SU-DHL-6 (cell line): Measurements from ENCODE around the gene SNED1.

ENCODE experiments used
- H2AFZ ChIP-seq: fragments of 200-600 bp; sonication (generic); 2 replicates; pipeline ENCODE4 v1.6.1; 2014; ENCODE audit warnings: low read depth, mild to moderate bottlenecking, moderate library complexity, mixed read lengths, antibody characterized with exemption, low read length; ENCODE audit not compliant: severe bottlenecking
- H3F3A ChIP-seq: fragments of 200-600 bp; shearing (Covaris generic); 2 replicates; pipeline ENCODE4 v1.6.0; 2016; ENCODE audit warnings: antibody characterized with exemption, mild to moderate bottlenecking; ENCODE audit not compliant: insufficient read depth
- H3K27ac ChIP-seq: fragments of 200-600 bp; sonication (generic); 2 replicates; pipeline ENCODE4 v1.5.1; 2016; ENCODE audit warnings: low read depth, mild to moderate bottlenecking, low read length, moderate library complexity, mixed read lengths
- H3K27me3 ChIP-seq: fragments of 200-600 bp; sonication (generic), shearing (Covaris generic); 2 replicates; pipeline ENCODE4 v1.6.0; 2014; ENCODE audit warnings: mild to moderate bottlenecking, low read length
- H3K36me3 ChIP-seq: fragments of 200-600 bp; sonication (generic); 2 replicates; pipeline ENCODE4 v1.6.1; 2014; ENCODE audit warnings: mild to moderate bottlenecking, low read length, mixed read lengths
- H3K4me2 ChIP-seq: fragments of 300-600, 200-600 bp; shearing (Covaris generic), sonication (generic); 2 replicates; pipeline ENCODE4 v1.6.0; 2014; ENCODE audit warnings: low read length, low read depth, mild to moderate bottlenecking; ENCODE audit not compliant: poor library complexity, severe bottlenecking
- H3K4me3 ChIP-seq: fragments of 200-600 bp; sonication (generic); 2 replicates; pipeline ENCODE4 v1.5.1; 2014; ENCODE audit warnings: antibody characterized with exemption, low read length, mild to moderate bottlenecking, mixed read lengths; ENCODE audit not compliant: insufficient read depth, poor library complexity, severe bottlenecking
- H3K79me2 ChIP-seq: fragments of 200-600 bp; sonication (generic); 2 replicates; pipeline ENCODE4 v1.6.1; 2014; ENCODE audit warnings: mild to moderate bottlenecking, low read length, moderate library complexity; ENCODE audit not compliant: insufficient read depth
- H3K9ac ChIP-seq: fragments of 200-600 bp; sonication (generic); 2 replicates; pipeline ENCODE4 v1.7.0; 2014; ENCODE audit warnings: mild to moderate bottlenecking, low read length
- H3K9me2 ChIP-seq: fragments of 200-600 bp; sonication (generic); replicated peaks from 2 replicates; pipeline ENCODE4 v1.6.1; 2014; ENCODE audit warnings: low read length; ENCODE audit not compliant: insufficient read depth
- H3K9me3 ChIP-seq: fragments of 200-600 bp; sonication (generic); 2 replicates; pipeline ENCODE4 v1.6.1; 2014; ENCODE audit warnings: low read length, mixed read lengths; ENCODE audit not compliant: insufficient read depth
- H4K20me1 ChIP-seq: fragments of 200-600 bp; sonication (generic); 2 replicates; pipeline ENCODE4 v1.6.1; 2014; ENCODE audit warnings: low read depth, mild to moderate bottlenecking, antibody characterized with exemption, low read length, moderate library complexity, mixed read lengths
- EZH2phosphoT487 ChIP-seq: fragments of 200-600 bp; sonication (generic), shearing (Covaris generic); conservative IDR thresholded peaks from 2 replicates; pipeline ENCODE4 v1.6.1; 2018; ENCODE audit warnings: mild to moderate bottlenecking, antibody characterized with exemption, low read length, moderate library complexity, mixed read lengths
- TF ChIP-seq, protein P1 (sequence below): fragments of 200-600 bp; sonication (generic); IDR thresholded peaks from one replicate; pipeline ENCODE4 v1.5.1; 2017; ENCODE audit warnings: antibody characterized with exemption, mild to moderate bottlenecking, low read length, moderate library complexity; ENCODE audit not compliant: insufficient read depth, poor library complexity, severe bottlenecking

SNED1 gene

GRCh38 chr2:241084856-241085444 lies 86.5 kb downstream of the SNED1 start:
- TF ChIP-seq, protein P1, sequence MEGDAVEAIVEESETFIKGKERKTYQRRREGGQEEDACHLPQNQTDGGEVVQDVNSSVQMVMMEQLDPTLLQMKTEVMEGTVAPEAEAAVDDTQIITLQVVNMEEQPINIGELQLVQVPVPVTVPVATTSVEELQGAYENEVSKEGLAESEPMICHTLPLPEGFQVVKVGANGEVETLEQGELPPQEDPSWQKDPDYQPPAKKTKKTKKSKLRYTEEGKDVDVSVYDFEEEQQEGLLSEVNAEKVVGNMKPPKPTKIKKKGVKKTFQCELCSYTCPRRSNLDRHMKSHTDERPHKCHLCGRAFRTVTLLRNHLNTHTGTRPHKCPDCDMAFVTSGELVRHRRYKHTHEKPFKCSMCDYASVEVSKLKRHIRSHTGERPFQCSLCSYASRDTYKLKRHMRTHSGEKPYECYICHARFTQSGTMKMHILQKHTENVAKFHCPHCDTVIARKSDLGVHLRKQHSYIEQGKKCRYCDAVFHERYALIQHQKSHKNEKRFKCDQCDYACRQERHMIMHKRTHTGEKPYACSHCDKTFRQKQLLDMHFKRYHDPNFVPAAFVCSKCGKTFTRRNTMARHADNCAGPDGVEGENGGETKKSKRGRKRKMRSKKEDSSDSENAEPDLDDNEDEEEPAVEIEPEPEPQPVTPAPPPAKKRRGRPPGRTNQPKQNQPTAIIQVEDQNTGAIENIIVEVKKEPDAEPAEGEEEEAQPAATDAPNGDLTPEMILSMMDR, result no peak
- TF ChIP-seq EZH2phosphoT487, result no peak
- H3K4me3 ChIP-seq, result no peak overlapping the region
- no peak overlapping the region for H2AFZ ChIP-seq
- no peaks in the 10 kb centered on the region for H3K9me2 ChIP-seq
- H3K36me3 ChIP-seq, result 0 out of 2 replicates have a peak, but pooled peaks cover 3% of the 10 kb centered on the region
- H3K27me3 ChIP-seq, result no peaks in the 10 kb centered on the region
- H3K9ac ChIP-seq, result no peak overlapping the region
- H4K20me1 ChIP-seq, result no peaks in the 10 kb centered on the region
- no peak overlapping the region for H3K4me2 ChIP-seq
- no peaks in the 10 kb centered on the region for H3K9me3 ChIP-seq
- H3F3A ChIP-seq, result no peaks in the 10 kb centered on the region
- H3K27ac ChIP-seq, result no peak overlapping the region
- H3K79me2 ChIP-seq, result no peaks in the 10 kb centered on the region

DNA sequence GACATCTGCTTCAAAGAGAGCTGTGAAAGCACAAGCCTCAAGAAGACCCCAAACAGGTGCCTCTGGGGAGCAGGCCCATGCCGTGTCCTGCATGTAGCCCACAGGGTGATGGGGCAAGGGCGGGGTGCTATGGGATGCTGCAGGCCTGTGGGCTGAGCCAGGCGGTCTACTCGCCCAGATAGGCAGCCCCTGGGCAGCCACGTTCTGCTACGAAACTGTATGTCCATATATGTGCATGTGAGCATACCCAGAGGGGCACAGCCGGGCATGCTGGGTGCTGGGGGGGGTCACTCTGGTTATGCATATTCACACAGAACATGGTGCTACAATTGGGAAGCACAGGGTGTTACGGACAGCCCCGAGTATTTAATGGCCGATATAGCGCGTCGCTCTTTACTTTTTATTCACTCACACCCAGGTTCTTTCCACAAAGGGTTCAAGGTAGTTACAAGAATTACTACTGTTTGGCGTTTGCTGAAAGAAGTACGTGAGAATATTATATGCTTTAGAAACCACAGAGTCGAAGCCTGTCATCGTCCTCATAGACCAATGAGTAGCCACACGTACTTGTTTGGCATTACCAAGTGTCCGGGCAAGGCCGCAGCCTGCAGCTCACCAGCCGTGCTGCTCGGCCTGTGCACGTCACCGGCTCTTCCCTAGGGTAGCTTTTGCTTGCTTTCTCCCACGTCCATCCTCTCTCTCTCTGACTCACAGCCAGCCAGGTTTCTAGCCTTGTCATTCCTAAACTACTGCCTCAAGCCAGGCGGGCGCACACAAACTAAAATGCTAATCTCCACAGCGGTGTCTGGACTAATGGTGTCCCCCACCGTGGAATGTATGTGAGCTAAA lies 89.2 kb downstream of the SNED1 start:
- H3K9ac ChIP-seq, result no peak overlapping the region
- H3K27me3 ChIP-seq, result no peaks in the 10 kb centered on the region
- 0 out of 2 replicates have a peak, but pooled peaks cover 3% of the 10 kb centered on the region for H3K36me3 ChIP-seq
- H3F3A ChIP-seq, result no peaks in the 10 kb centered on the region
- no peaks in the 10 kb centered on the region for H3K9me3 ChIP-seq
- H3K4me3 ChIP-seq, result no peak overlapping the region
- H2AFZ ChIP-seq, result no peak overlapping the region
- TF ChIP-seq, protein P1, result no peak
- TF ChIP-seq EZH2phosphoT487, result no peak
- H3K27ac ChIP-seq, result no peak overlapping the region
- H3K4me2 ChIP-seq, result no peak overlapping the region
- no peaks in the 10 kb centered on the region for H4K20me1 ChIP-seq
- H3K9me2 ChIP-seq, result no peaks in the 10 kb centered on the region
- no peaks in the 10 kb centered on the region for H3K79me2 ChIP-seq

GRCh38 chr2:241088376-241088775 lies 90.0 kb downstream of the SNED1 start:
- Histone ChIP-seq H3K4me2 (no peak overlapping the region), H3K36me3 (0 out of 2 replicates have a peak, but pooled peaks cover 3% of the 10 kb centered on the region)

More at GRCh38 chr2:241088376-241088775, 90.0 kb downstream of the SNED1 start:
- Histone ChIP-seq H3K27ac (no peak overlapping the region), H3K9ac (no peak overlapping the region), H3K27me3 (no peaks in the 10 kb centered on the region), H2AFZ (no peak overlapping the region), H3K9me2 (no peaks in the 10 kb centered on the region), H3K9me3 (no peaks in the 10 kb centered on the region), H3K4me3 (no peak overlapping the region), H3F3A (no peaks in the 10 kb centered on the region), H4K20me1 (no peaks in the 10 kb centered on the region), H3K79me2 (no peaks in the 10 kb centered on the region)
- no peak for TF ChIP-seq EZH2phosphoT487
- TF ChIP-seq, protein P1, result no peak
